ENCODE data around the gene BOC.

DNA sequence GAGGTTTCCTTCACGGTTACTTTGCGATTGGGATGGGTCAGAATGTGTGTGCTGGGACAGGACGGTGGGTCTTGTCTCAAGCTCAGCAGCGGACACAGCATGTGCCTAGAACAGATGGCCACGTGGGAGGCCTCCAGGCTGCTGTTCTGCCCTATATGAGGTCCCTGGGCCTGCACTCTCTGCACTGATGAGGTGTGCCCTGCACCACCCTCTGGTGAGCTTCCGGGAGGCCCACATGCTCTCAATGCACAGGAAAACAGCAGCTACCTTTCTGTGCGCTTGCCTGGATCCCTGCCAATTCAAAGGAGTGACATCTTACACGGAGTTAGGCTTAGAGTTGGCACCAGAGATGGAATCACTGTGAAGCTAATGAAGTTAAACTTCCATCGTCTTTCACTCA is 59.8 kb downstream of the BOC start:
- TF ChIP-seq, protein P1, sequence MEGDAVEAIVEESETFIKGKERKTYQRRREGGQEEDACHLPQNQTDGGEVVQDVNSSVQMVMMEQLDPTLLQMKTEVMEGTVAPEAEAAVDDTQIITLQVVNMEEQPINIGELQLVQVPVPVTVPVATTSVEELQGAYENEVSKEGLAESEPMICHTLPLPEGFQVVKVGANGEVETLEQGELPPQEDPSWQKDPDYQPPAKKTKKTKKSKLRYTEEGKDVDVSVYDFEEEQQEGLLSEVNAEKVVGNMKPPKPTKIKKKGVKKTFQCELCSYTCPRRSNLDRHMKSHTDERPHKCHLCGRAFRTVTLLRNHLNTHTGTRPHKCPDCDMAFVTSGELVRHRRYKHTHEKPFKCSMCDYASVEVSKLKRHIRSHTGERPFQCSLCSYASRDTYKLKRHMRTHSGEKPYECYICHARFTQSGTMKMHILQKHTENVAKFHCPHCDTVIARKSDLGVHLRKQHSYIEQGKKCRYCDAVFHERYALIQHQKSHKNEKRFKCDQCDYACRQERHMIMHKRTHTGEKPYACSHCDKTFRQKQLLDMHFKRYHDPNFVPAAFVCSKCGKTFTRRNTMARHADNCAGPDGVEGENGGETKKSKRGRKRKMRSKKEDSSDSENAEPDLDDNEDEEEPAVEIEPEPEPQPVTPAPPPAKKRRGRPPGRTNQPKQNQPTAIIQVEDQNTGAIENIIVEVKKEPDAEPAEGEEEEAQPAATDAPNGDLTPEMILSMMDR (conservative IDR thresholded peaks at IDR 0.05; ENCODE audit: low read length) = no peak
- no peak for TF ChIP-seq EZH2phosphoT487 (IDR thresholded peaks at IDR 0.05; ENCODE audit: borderline replicate concordance, low read depth, low read length)

All from OCI-LY7 (cell line).